A549 (cell line): Measurements from ENCODE around the gene DCLK1.

Experiments
- CTCF ChIP-seq: fragments of >200 bp; sonication (Bioruptor Twin); formaldehyde crosslinking; IDR thresholded peaks from 3 replicates; pipeline ENCODE4 v1.5.1; 2016
- EHF ChIP-seq: fragments of 250-450 bp; sonication (Bioruptor Pico); IDR thresholded peaks from 2 replicates; pipeline ENCODE4 v1.5.0; 2020; ENCODE audit warnings: mild to moderate bottlenecking
- ELK1 ChIP-seq: fragments of 150-350 bp; IDR thresholded peaks from 2 replicates; pipeline ENCODE4 v1.6.1; 2014; ENCODE audit warnings: low read depth, mild to moderate bottlenecking, low read length
- EP300 ChIP-seq, 2 experiments: fragments of >200 bp; sonication (Bioruptor Twin); formaldehyde crosslinking; IDR thresholded peaks; 2 replicates in 1 of 2; 3 replicates in 1 of 2; pipeline ENCODE4 v1.6.1; 2016 to 2017
- FOSL2 ChIP-seq, 2 experiments: fragments of 450-650 bp in 1 of 2; fragments of >200 bp in 1 of 2; sonication (Bioruptor Twin) in 1 of 2; formaldehyde crosslinking; IDR thresholded peaks; 2 replicates each; pipeline versions ENCODE4 v1.5.0 to v1.6.1; 2016 to 2020; ENCODE audit warnings: mild to moderate bottlenecking in 1 of 2, moderate library complexity in 1 of 2
- POLR2A ChIP-seq: IDR thresholded peaks from 2 replicates; pipeline ENCODE4 v1.6.1; 2012; ENCODE audit warnings: mild to moderate bottlenecking, low read length
- RFX5 ChIP-seq: fragments of 450-650 bp; IDR thresholded peaks from 2 replicates; pipeline ENCODE4 v1.7.1; 2014; ENCODE audit warnings: antibody characterized with exemption, mild to moderate bottlenecking, moderate library complexity
- USF2 ChIP-seq: fragments of 450-650 bp; IDR thresholded peaks from 2 replicates; pipeline ENCODE4 v1.6.1; 2014; ENCODE audit warnings: antibody characterized with exemption
- ZFP36 ChIP-seq: fragments of 450-650 bp; IDR thresholded peaks from 2 replicates; pipeline ENCODE4 v1.6.1; 2014; ENCODE audit warnings: borderline replicate concordance; ENCODE audit not compliant: partially characterized antibody

GRCh38 chr13:36108342-36108741 is 22.8 kb downstream of the DCLK1 start:
- TF ChIP-seq CTCF = no peak
- no peak for TF ChIP-seq ELK1
- no peak for TF ChIP-seq RFX5
- TF ChIP-seq POLR2A = no peak
- no peak for TF ChIP-seq USF2
- no peak for TF ChIP-seq ZFP36
- no peak for TF ChIP-seq EP300 (IDR thresholded peaks at IDR 0.05)
- no peak for TF ChIP-seq EHF (CRISPR knock-in tag)
- TF ChIP-seq FOSL2 (IDR thresholded peaks at IDR 0.05) = no peak
- TF ChIP-seq FOSL2 (CRISPR knock-in tag; IDR thresholded peaks at IDR 0.05) = no peak
